Urothelium cell line (cell line): Measurements from ENCODE around the gene MAPK8IP1.

Experiments used
- DNase-seq: peaks from one replicate; pipeline ENCODE4 v3.0.0; 2011; ENCODE audit warnings: low spot score, mixed read lengths
- FAIRE-seq: peaks from 2 replicates; lab custom pipeline; 2011; peaks lifted over from hg19 to GRCh38; lab: Jason Lieb, UNC

Gene MAPK8IP1

DNA sequence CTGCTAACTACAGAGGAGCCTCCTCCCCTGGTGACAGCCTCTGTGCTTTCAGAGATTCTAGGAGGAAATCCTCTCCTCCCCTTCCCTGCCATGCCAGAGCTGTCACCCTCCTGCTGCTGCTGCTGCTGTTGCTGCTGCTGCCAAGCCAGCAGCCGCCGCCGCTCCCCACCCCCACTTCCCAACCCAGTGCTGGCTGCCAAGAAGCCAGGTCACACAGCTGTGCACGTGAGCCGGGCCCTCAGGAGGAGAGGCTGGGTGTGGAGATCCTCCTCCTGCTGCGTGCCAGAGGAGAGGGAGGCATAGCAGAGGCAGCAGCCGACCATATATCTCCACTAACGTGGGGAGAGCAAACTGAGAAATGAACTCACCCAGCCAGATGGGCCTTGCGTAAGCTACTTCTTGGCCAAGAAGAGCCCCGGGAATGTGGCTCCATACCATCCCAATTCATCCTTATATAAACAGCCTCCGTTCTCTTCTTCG lies 25.8 kb upstream of the MAPK8IP1 start:
- FAIRE-seq (peak; percentile 61), DNase-seq (peak; percentile 87)

DNA sequence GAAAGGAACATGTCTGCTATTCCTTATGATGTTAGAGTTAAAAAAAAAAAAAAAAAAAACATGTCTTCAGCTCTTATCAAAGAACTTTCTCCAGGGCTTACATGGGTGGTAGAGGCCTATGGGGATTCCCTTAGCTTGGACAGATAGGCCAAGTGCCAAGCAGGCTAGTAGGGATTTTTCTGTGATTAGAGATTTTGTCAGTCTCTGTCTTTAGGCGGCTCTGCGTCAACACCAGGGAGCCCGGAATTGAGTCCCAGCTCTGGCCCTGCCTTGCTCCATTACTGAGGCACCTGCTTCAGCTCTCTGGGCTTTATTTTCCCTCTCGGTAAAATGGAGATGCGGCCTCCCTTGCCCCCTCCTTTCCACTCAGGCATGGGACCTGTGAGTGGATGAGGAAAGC lies 25.1 kb upstream of the MAPK8IP1 start:
- FAIRE-seq = no peak

DNA sequence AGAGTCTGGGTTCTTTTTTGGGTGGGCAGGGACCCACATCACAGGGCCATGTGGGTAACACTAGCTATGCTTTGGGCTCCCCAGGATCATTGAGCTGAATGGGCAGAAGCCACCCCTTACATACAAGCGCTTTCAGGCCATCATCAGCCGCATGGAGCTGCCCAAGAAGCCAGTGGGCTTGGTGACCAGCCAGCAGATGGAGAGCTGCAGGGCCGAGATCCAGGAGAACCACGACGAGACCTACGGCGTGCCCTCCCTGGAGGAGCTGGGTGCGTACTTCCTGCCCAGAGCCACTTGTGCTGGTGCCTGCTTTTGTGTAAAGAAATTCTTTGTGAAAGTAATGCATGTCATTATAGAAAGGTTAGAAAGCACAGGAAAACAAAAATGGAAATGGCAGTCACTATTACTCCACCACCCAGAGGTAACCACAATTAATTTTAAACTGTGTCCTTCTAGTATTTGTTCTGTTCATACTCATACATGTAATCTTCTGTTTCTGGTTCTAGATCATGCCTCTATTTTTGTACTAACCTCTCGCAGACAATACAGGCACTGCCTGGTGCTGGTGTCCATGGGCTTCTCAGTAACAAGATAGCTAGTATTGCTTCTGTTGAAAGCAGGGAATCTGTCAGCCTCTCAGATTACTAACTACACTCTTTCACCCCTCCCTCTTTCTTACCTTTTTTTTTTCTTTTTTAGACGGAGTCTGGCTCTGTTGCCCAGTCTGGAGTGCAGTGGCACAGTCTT lies 24.5 kb upstream of the MAPK8IP1 start:
- DNase-seq (no peak), FAIRE-seq (no peak)

More for the DNA sequence above, 25.1 kb upstream of the MAPK8IP1 start:
- DNase-seq = no peak

DNA sequence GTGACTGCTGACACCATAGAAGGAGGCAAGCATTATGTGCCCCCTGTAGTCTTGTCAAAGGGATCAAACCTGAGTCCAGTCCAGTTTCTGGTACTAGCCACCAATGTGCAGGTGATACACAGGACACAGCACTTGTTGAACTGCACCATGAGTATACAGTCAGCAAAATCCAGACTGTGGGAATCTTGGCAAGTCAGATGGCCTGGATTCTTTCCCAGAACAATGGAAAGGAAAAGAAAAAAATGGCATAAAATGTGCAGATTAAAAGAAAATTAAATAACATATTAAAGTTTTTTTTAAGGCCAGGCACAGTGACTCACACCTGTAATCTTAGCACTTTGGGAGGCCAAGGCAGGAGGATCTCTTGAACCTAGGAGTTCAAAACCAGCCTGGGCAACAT lies 21.4 kb upstream of the MAPK8IP1 start:
- DNase-seq (no peak), FAIRE-seq (no peak)

DNA sequence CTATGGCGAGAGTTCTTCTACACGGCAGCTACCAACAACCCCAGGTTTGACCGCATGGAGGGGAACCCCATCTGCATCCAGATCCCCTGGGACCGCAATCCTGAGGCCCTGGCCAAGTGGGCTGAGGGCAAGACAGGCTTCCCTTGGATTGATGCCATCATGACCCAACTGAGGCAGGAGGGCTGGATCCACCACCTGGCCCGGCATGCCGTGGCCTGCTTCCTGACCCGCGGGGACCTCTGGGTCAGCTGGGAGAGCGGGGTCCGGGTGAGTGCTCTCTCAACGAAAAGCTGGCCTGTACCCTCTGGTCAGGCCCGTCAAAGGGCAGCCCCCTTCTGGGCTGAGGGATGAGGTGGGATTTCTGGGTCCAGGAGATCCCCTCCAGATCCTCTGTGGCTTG lies 15.9 kb upstream of the MAPK8IP1 start:
- FAIRE-seq = no peak
- DNase-seq = no peak

DNA sequence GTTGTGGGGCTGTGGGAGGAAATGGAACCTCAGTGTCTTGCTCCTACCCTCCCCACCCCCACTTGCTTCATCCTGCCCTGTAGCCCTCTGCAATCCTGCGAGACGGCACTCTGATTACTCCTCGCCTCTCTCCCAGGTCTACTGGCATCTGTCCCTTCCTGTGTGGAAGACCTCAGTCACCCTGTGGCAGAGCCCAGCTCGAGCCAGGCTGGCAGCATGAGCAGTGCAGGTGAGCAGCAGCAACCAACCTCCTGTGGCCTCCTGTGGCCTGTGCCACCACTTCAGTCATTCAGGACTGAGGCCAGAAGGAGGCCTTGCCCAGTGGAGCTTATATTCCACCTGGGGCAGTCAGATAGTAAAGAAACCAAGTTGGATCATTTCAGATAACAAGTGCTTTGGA lies 14.7 kb upstream of the MAPK8IP1 start:
- DNase-seq = no peak
- FAIRE-seq = no peak

DNA sequence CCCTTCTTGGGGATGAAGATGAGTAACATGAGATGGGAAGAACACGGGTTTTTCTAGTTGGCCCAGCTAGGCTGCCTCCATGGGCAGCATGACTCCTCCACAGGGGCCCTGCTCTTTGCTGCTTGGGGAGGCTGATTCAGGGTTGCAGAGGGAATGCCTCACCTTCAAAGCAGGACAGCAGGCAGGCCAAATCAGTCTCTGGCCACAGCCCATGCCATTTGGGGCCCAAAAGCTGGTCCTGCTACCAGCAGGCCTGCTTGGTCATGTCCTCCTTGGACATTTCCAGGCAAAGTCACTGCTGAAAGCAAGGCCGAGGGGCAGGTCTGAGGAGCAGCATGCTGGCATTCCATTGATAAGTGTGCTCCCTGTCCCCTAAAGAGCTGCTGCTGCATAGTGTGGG lies 13.8 kb upstream of the MAPK8IP1 start:
- FAIRE-seq = no peak

DNA sequence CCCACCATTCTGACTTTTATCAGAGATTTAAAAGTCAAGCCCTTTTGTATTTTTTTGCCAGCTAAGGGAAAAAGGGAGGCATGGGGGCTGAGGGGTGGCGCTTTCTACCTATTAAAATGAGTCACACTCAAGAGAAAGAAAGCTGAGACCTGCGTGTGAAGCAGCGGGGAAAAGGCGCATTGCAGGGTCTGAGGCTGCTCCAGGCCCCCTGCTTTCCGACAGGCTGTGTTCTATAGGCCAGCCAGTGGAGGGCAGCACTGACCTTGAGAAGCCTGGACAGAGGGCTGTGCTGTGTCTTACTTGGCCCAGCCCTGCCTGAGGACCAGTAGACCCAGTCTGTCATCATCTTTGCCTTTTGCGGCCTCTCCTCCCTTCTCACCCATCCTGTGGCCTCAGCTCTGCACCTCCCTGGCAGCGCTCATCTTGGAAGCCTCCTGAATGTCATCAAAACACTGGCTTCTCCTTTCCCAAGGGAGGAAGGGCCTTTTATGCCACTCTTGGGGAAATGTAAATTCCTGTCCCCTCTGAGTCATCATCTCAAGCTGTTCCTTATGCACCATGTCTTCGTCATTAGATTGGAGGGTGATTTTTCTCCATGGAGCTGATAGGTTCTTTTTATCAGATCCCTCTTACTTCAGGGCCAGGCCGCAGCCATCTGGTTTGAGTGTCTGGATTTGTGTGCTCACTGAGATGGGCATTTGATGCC lies 12.6 kb upstream of the MAPK8IP1 start:
- FAIRE-seq (no peak), DNase-seq (peak; percentile 79)

More for the DNA sequence above, 13.8 kb upstream of the MAPK8IP1 start:
- DNase-seq = no peak

DNA sequence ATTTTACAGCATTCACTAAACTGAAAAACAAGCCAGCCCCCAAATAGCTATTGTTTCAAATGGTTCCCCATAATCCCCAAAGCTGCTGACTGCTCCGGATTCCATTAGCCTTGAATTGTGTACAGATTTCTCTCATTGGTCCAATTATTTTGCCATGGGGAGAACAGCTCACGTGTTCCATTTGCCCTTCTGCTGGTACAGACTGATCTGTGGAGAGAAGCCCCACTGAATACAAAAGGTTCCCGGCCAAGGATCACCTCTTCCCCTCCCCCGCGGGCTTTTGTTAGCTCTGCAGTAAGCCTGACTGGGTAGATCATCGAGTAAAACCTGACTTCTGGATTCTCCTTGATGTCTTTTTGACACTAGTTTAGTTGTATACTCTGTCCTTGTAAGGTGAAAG lies 9.1 kb upstream of the MAPK8IP1 start:
- FAIRE-seq = no peak
- no peak for DNase-seq

DNA sequence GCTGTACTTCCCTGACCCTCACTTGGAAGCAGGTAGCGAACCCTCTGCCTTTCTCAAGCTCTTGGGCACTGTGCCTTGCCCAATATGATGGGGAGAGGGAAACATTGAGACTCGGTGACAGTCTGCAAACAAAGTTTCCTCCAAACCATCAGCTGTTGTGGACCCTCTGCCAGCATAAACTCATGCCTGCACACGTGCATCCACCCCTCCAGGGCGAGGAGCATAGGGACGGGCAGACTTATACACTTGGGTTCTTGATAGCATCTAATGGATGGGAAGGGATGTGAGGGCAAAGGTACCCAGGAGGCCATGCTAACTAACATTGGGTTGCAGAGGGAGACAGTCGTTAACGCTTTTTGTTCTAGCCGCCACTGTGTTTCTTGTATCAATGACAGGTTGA lies 8.2 kb upstream of the MAPK8IP1 start:
- DNase-seq (no peak), FAIRE-seq (no peak)

DNA sequence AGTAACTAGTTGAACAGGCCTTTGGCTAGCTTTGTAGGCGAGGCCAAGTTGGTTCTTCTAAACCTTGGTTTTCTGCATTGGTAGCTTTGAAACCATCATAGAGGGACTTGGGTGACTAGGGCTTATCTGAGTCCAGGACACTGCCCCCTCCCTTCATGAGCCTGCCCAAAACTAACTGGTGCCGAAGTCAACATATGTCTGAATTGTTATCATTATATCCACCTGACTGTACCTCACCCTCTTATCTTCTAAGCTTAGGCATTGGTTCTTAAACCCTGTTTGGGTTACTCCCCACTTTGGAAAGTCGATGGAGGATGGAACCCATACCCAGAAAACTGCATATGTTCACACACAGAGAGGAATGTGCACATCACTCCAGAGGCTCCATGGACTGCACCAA lies 7.6 kb upstream of the MAPK8IP1 start:
- DNase-seq (no peak), FAIRE-seq (no peak)

DNA sequence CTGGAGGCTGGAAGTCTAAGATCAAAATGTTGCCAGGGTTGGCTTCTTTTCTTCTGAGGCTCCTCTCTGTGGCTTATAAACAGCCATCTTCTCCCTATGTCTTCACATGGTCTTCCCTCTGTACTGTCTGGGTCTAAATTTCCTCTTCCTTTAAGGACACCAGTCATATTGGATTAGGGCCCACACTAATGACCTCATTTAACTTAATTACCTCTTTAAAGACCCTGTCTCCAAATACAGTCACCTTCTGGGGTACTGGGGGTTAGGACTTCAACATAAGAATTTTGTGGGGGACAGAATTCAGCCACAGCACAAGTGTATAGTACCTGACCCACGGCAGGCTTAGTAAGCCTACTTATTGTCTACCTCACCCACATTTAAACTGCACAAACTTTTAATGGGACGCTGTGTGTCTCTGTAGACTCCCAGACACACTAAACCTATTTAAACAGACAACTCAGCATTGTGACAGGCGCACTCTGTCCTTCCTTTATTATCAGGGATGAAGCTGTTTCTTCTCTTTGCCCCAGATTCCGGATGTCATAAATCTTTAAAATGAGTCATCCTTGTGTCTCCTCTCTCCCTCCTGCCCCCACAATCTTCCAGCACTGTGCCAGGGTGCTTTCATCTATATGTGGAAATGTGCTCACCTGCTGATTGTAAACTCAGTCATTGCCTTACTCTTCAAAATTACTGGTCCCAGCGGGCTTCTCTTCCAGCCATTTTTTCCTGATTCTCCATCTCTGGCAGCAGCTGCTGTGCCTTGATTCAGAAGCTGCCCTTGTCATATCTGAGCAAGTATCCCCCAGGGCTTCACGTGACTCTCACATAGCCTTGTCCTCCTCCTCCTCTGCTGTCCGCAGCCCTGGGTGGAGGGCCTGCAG lies 5.4 kb upstream of the MAPK8IP1 start:
- FAIRE-seq (no peak), DNase-seq (peak; percentile 79)

DNA sequence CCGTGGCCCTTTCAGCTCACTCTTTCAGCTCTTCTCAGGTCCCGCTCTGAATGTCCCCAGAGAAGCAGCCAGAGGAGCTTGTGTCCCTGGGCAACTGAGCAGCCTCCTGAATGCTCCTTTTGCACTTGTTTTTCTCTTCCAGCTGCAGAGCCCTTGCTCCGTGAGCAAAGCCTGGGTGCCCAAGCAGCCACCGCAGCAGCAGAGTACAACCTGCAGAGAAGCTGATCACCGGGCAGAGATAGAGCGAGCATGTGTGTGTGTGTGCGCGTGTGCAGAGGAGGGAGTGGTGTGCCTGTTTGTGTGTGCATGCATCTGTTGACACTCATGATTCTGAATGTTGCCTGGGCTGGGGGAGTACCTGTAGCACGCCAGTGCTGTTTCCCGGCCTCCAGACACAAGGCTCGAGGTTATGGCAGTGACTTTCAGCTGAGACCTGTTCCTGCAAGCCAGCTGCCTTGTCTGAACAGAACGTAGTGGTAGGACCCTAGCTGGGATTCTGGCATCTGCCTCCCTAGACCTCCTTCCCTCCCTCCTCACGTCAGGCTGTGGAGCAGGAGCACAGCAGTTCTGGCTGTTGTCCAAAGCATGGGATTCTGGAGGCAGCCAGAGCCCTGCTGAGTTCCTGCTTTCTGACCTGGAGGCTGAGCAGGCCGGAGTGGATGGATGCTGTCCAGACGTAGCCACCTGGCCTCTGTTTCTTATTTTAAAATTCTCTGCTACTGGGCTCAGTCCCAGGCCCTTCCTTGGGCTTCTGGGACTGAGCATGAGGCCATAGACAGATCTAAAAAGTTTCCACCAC lies 4.5 kb upstream of the MAPK8IP1 start:
- peak; percentile 9 for FAIRE-seq
- DNase-seq = no peak

DNA sequence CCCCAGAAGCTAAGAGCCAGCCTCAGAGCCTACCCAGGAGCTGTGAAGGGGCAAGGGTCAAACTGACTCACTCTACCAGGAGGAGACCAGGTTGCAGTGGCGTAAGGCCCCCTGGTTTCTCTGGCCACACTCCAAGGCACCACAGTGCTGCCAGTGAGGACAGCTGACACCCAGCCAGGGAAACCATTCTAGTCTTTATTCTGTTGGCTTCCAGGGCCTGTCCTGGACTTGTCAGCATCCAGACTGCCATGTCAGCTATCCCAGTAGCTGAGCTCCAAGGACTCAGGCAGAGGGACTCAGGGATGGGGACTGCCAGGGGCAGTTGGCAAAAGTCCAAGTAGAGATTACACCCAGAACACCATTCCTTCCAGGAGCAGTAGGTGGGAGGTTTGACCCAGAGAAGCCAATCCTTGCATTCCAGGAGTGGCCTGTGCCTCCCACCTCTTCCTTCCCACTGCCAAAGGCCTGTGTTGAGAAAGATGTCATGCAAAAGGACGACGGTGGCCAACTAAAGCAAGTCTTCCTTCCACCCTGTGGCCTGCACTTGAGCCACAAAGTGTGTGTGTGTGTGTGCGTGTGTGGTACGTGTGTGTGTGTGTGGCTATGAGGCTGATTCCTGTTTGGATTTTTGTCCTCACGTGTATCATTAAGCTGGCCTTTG lies 3.6 kb upstream of the MAPK8IP1 start:
- no peak for DNase-seq
- FAIRE-seq = no peak

DNA sequence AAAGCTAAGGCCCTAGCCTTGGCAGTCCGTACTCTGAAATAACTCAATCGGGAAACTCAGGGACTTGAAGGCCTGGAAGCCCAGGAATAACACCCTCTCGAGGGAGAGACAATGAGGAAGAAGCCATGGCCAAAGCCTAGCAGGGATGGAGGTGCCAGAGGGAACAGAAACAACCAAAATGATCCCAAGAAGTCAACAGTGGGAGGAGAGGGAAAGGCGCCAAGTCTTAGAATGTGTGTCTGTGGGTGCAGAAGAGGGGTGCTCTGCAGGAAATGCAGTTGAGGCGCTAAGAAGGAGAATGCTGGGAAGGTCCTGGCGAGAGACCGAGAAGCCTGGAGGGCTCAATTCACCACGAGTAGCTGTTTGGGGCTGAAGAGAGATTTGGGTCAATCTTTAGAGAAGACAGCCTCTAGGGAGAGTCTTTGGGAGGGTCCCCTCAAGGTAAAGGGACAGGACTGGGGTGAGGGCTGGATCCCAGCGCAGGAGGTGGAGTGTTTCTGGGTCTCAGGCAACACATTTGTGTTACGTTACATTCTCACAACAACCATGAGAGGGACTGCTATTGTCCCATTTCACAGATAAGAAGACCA lies 760 bp upstream of the MAPK8IP1 start:
- FAIRE-seq = no peak
- DNase-seq = no peak

DNA sequence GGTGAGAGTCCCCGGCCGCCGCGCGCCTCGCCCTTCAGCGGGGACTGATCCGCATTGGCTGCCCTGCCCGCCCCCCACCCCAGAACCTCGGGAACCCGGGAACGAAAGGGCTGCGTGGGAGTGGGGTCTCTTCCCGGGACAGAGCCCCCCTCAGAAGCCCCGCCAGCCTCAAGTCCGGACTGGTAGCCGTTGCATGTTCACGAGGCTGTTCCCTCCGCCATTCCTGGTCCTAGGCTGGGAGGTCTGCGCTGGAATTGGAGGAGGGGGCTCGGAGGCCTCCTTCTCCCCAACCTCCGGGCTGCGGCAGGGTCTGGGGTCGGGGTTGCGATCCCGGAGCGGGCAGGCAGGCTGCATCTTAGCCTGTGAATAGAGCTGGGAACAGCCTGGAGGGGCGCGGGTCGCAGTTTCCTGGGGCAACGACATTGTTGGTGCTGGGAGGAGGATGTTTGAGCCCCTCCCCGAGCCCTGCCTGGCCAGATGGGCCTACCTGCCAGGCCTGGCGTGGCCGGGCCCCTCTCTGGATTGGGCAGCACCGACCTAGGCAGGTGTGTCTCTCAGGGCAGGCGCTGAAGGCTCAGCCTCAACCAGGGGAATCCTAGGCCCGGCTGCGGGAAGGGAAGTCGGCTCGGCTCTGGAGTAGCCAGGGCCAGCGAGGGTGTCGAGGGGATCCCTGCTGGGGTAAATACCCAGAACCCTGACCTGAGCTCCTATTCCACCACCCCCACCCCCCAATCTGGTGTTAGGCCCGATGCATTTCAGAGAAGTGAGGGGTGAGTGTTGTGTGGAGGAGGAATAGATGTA lies 670 bp downstream of the MAPK8IP1 start:
- DNase-seq = no peak
- no peak for FAIRE-seq

DNA sequence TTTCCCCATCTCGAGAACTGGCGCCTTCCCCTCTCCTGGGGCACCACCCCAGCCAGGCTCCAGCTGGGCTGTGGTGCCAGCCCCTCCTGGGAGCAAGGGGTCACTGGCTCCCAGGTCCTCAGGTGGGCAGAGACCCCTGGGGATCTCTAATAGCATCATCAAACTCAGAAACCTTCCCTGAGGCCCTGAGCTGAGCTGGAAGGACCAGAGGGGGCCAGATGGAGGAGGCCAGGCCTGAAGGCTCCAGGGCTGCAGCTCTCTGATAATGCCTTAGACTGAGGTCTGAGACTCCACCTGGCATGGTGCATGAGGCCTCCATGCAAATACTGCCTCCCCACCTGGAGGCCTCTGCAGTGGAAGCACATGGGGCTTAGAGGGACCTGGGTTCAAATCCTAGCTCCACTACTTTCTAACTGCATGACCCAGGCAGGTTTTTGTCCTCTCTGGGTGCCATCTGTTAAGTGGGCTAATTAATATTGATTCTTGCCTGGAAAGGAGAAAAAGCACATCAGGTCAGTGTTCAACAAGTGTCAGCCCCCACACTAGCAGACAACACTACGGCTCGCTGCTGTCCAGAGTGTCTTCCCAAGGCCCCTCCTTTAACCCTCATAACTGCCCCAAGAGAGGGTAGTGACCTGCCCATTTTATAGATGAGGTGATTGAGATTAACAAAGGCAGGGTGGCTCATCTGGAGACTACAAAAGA lies 1.5 kb downstream of the MAPK8IP1 start:
- no peak for FAIRE-seq

DNA sequence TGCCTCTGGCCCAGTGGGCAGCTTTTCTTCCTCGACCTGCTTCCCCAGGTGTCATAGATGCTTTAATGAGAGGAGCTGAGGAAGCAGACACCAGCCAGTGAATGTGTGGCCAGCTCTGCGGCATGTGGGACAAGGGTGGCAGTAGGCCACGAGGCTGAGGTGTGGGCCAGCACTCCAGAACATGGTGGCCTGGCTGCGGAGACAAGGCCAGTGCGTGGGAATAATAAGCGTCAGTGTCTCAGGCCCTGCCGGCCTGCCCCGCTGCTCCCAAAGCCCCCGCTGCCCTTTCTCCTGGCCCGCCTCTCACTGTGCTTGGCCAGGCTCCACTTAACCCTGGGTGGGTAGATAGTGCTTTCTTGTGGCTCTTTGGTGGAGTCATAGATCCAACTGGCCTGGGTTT lies 2.1 kb downstream of the MAPK8IP1 start:
- DNase-seq (no peak), FAIRE-seq (no peak)

More for the DNA sequence above, 1.5 kb downstream of the MAPK8IP1 start:
- no peak for DNase-seq
